HEK293 (cell line): ENCODE data around the gene RAB9A.

Experiments used
- ELK4 ChIP-seq: IDR thresholded peaks from 2 replicates; pipeline ENCODE4 v1.6.1; 2011; ENCODE audit warnings: mild to moderate bottlenecking, low read depth, low read length, borderline replicate concordance
- MEIS1 ChIP-seq: sonication (generic); formaldehyde crosslinking; IDR thresholded peaks from 2 replicates; pipeline ENCODE4 v1.8.1; 2022; ENCODE audit warnings: missing genetic modification reagents, mild to moderate bottlenecking, borderline replicate concordance
- MZF1 ChIP-seq: fragments of 450-650 bp; formaldehyde crosslinking; IDR thresholded peaks from 2 replicates; pipeline ENCODE4 v1.5.1; 2017; ENCODE audit warnings: missing biosample characterization, missing genetic modification characterization, borderline replicate concordance
- SP7 ChIP-seq: fragments of 450-650 bp; formaldehyde crosslinking; IDR thresholded peaks from 2 replicates; pipeline ENCODE4 v1.5.1; 2016; ENCODE audit warnings: missing biosample characterization, missing genetic modification characterization
- ZBTB7A ChIP-seq: fragments of 450-650 bp; formaldehyde crosslinking; IDR thresholded peaks from 2 replicates; pipeline ENCODE4 v1.5.1; 2016; ENCODE audit warnings: low read depth, missing biosample characterization, missing genetic modification characterization
- ZNF10 ChIP-seq: fragments of 450-650 bp; formaldehyde crosslinking; IDR thresholded peaks from 2 replicates; pipeline ENCODE4 v1.5.1; 2017; ENCODE audit warnings: missing biosample characterization, missing genetic modification characterization
- ZNF140 ChIP-seq: fragments of 450-650 bp; formaldehyde crosslinking; IDR thresholded peaks from 2 replicates; pipeline ENCODE4 v1.5.1; 2016; ENCODE audit warnings: missing biosample characterization, missing genetic modification characterization
- ZNF146 ChIP-seq: fragments of 450-650 bp; formaldehyde crosslinking; IDR thresholded peaks from 2 replicates; pipeline ENCODE4 v1.5.1; 2016; ENCODE audit warnings: missing biosample characterization, missing genetic modification characterization
- ZNF155 ChIP-seq: fragments of 450-650 bp; formaldehyde crosslinking; IDR thresholded peaks from 2 replicates; pipeline ENCODE4 v1.5.1; 2016; ENCODE audit warnings: missing biosample characterization, missing genetic modification characterization
- ZNF169 ChIP-seq: fragments of 450-650 bp; formaldehyde crosslinking; IDR thresholded peaks from 2 replicates; pipeline ENCODE4 v1.5.1; 2016; ENCODE audit warnings: missing biosample characterization, missing genetic modification characterization
- ZNF2 ChIP-seq: fragments of 450-650 bp; formaldehyde crosslinking; IDR thresholded peaks from 2 replicates; pipeline ENCODE4 v1.5.1; 2016; ENCODE audit warnings: missing biosample characterization, missing genetic modification characterization
- ZNF248 ChIP-seq: fragments of 450-650 bp; formaldehyde crosslinking; IDR thresholded peaks from 2 replicates; pipeline ENCODE4 v1.5.1; 2017; ENCODE audit warnings: missing biosample characterization, missing genetic modification characterization
- ZNF391 ChIP-seq: fragments of 450-650 bp; formaldehyde crosslinking; IDR thresholded peaks from 2 replicates; pipeline ENCODE4 v1.5.1; 2016; ENCODE audit warnings: low read depth, missing biosample characterization, missing genetic modification characterization, borderline replicate concordance
- ZNF473 ChIP-seq: fragments of 450-650 bp; formaldehyde crosslinking; IDR thresholded peaks from 2 replicates; pipeline ENCODE4 v1.5.1; 2017; ENCODE audit warnings: missing biosample characterization, missing genetic modification characterization
- ZNF514 ChIP-seq: fragments of 450-650 bp; formaldehyde crosslinking; IDR thresholded peaks from 2 replicates; pipeline ENCODE4 v1.5.1; 2016; ENCODE audit warnings: missing biosample characterization, missing genetic modification characterization
- ZNF555 ChIP-seq: fragments of 450-650 bp; formaldehyde crosslinking; conservative IDR thresholded peaks from 2 replicates; pipeline ENCODE4 v1.5.1; 2017; ENCODE audit warnings: missing biosample characterization, mild to moderate bottlenecking, missing genetic modification characterization, inconsistent platforms
- ZNF560 ChIP-seq: fragments of 450-650 bp; formaldehyde crosslinking; IDR thresholded peaks from 2 replicates; pipeline ENCODE4 v1.5.1; 2017; ENCODE audit warnings: missing biosample characterization, missing genetic modification characterization, borderline replicate concordance
- ZNF621 ChIP-seq: fragments of 450-650 bp; formaldehyde crosslinking; IDR thresholded peaks from 2 replicates; pipeline ENCODE4 v1.5.1; 2017; ENCODE audit warnings: missing biosample characterization, missing genetic modification characterization
- ZNF624 ChIP-seq: fragments of 450-650 bp; formaldehyde crosslinking; IDR thresholded peaks from 2 replicates; pipeline ENCODE4 v1.5.1; 2017; ENCODE audit warnings: missing biosample characterization, missing genetic modification characterization
- ZNF626 ChIP-seq: fragments of 450-650 bp; sonication (Bioruptor Pico); formaldehyde crosslinking; IDR thresholded peaks from 2 replicates; pipeline ENCODE4 v1.5.1; 2018; ENCODE audit warnings: missing biosample characterization, missing genetic modification characterization, inconsistent platforms
- ZNF658 ChIP-seq: fragments of 450-650 bp; formaldehyde crosslinking; IDR thresholded peaks from 2 replicates; pipeline ENCODE4; 2016; ENCODE audit warnings: missing biosample characterization, missing genetic modification characterization
- ZNF664 ChIP-seq: fragments of 450-650 bp; formaldehyde crosslinking; IDR thresholded peaks from 2 replicates; pipeline ENCODE4 v1.5.1; 2016; ENCODE audit warnings: missing biosample characterization, missing genetic modification characterization
- ZNF670 ChIP-seq: fragments of 450-650 bp; formaldehyde crosslinking; IDR thresholded peaks from 2 replicates; pipeline ENCODE4 v1.5.1; 2016; ENCODE audit warnings: missing biosample characterization, missing genetic modification characterization, low read depth
- ZNF692 ChIP-seq: fragments of 450-650 bp; formaldehyde crosslinking; IDR thresholded peaks from 2 replicates; pipeline ENCODE4 v1.5.1; 2016; ENCODE audit warnings: missing biosample characterization, missing genetic modification characterization
- ZNF792 ChIP-seq: fragments of 450-650 bp; formaldehyde crosslinking; IDR thresholded peaks from 2 replicates; pipeline ENCODE4 v1.5.1; 2016; ENCODE audit warnings: missing biosample characterization, missing genetic modification characterization
- ZNF843 ChIP-seq: fragments of 450-650 bp; formaldehyde crosslinking; IDR thresholded peaks from 2 replicates; pipeline ENCODE4 v1.5.1; 2016; ENCODE audit warnings: missing biosample characterization, missing genetic modification characterization
- ZSCAN5A ChIP-seq: fragments of 450-650 bp; formaldehyde crosslinking; IDR thresholded peaks from 2 replicates; pipeline ENCODE4 v1.5.1; 2016; ENCODE audit warnings: missing biosample characterization, missing genetic modification characterization
- TF ChIP-seq, protein P1 (sequence below): fragments of 450-650 bp; IDR thresholded peaks from 2 replicates; pipeline ENCODE4 v1.5.1; 2018; ENCODE audit warnings: missing biosample characterization, missing genetic modification characterization
- TF ChIP-seq, protein P2 (sequence below): fragments of 450-650 bp; formaldehyde crosslinking; IDR thresholded peaks from 2 replicates; pipeline ENCODE4 v1.5.1; 2016; ENCODE audit warnings: missing biosample characterization, missing genetic modification characterization
- TF ChIP-seq, protein P3 (sequence below): fragments of 450-650 bp; formaldehyde crosslinking; IDR thresholded peaks from 2 replicates; pipeline ENCODE4 v1.5.1; 2016; ENCODE audit warnings: missing biosample characterization, missing genetic modification characterization

Gene RAB9A

DNA sequence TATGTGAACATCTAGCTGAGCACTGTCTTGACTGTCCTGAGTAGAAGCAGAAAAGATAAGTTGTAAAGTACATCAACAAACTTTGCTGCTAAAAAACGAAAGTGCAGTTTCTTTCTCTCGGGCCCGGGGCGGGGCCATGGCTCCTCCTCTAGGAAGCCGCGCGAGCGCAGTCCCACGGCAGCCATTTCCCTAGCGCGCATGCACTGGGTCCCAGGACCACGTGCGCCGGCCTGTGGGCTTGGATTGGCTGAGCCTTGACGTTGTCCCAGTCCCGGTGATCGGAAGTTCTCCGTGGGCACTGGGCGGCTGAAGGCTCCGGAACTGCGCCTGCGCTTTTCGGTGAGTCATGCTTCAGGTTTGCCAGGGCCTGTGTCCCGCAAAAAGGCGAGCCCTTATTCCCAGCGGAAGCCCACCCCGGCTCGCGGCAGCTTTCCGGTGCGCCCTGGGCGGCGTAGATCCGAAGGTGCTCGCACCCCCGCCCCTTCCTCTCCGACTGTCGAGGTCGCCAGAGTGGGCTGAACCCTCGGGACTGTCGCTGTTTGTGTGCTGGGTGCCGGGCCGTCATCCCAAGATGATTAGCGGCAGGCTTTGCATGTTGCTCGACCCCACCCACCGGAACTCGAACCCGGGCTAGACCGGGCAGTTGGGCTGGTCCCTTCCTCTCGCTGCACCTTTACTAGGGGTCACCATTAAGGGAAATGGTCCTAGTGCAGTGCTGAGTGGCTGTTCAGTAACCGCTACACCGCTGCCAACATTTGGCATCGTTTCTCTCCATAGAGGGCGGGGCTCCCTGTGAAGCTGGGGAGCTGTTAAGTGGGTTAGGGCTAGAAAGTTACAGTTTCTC, 35.9 kb upstream of the RAB9A start, which contains the start of gene TCEANC (continued):
- no peak; the same call in 1 of the 2 replicates for TF ChIP-seq ZNF555 (tag by site-specific recombination)
- TF ChIP-seq ZNF664 (tag by site-specific recombination) = no peak
- no peak for TF ChIP-seq ZSCAN5A (tag by site-specific recombination)
- TF ChIP-seq MEIS1 = no peak
- TF ChIP-seq, protein P1, sequence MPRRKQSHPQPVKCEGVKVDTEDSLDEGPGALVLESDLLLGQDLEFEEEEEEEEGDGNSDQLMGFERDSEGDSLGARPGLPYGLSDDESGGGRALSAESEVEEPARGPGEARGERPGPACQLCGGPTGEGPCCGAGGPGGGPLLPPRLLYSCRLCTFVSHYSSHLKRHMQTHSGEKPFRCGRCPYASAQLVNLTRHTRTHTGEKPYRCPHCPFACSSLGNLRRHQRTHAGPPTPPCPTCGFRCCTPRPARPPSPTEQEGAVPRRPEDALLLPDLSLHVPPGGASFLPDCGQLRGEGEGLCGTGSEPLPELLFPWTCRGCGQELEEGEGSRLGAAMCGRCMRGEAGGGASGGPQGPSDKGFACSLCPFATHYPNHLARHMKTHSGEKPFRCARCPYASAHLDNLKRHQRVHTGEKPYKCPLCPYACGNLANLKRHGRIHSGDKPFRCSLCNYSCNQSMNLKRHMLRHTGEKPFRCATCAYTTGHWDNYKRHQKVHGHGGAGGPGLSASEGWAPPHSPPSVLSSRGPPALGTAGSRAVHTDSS (tag by site-specific recombination) = no peak
- TF ChIP-seq ZNF514 (tag by site-specific recombination) = no peak
- no peak for TF ChIP-seq ZNF140 (tag by site-specific recombination)
- TF ChIP-seq ZNF670 (tag by site-specific recombination) = no peak
- no peak for TF ChIP-seq ZNF248 (tag by site-specific recombination)
- TF ChIP-seq ZNF843 (tag by site-specific recombination) = peak; percentile 43
- no peak for TF ChIP-seq ZNF155 (tag by site-specific recombination)
- TF ChIP-seq, protein P2, sequence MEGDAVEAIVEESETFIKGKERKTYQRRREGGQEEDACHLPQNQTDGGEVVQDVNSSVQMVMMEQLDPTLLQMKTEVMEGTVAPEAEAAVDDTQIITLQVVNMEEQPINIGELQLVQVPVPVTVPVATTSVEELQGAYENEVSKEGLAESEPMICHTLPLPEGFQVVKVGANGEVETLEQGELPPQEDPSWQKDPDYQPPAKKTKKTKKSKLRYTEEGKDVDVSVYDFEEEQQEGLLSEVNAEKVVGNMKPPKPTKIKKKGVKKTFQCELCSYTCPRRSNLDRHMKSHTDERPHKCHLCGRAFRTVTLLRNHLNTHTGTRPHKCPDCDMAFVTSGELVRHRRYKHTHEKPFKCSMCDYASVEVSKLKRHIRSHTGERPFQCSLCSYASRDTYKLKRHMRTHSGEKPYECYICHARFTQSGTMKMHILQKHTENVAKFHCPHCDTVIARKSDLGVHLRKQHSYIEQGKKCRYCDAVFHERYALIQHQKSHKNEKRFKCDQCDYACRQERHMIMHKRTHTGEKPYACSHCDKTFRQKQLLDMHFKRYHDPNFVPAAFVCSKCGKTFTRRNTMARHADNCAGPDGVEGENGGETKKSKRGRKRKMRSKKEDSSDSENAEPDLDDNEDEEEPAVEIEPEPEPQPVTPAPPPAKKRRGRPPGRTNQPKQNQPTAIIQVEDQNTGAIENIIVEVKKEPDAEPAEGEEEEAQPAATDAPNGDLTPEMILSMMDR (tag by site-specific recombination) = no peak; the same call in 1 of the 2 replicates
- TF ChIP-seq ZNF792 = no peak
- TF ChIP-seq ZNF2 (tag by site-specific recombination) = peak; percentile 59; the same call in 1 of the 2 replicates
- TF ChIP-seq ZBTB7A (tag by site-specific recombination) = no peak
- no peak for TF ChIP-seq ZNF560 (tag by site-specific recombination)
- TF ChIP-seq ZNF146 (tag by site-specific recombination) = no peak
- TF ChIP-seq ELK4 = peak; percentile 57; the same call in 1 of the 2 replicates
- no peak for TF ChIP-seq ZNF391 (tag by site-specific recombination)
- TF ChIP-seq ZNF10 = 0 out of 2 replicates have a peak, but pooled peaks have one; percentile 21
- TF ChIP-seq ZNF621 (tag by site-specific recombination) = no peak
- TF ChIP-seq ZNF624 = no peak
- TF ChIP-seq ZNF626 = no peak
- TF ChIP-seq ZNF169 = no peak
- TF ChIP-seq, protein P3, sequence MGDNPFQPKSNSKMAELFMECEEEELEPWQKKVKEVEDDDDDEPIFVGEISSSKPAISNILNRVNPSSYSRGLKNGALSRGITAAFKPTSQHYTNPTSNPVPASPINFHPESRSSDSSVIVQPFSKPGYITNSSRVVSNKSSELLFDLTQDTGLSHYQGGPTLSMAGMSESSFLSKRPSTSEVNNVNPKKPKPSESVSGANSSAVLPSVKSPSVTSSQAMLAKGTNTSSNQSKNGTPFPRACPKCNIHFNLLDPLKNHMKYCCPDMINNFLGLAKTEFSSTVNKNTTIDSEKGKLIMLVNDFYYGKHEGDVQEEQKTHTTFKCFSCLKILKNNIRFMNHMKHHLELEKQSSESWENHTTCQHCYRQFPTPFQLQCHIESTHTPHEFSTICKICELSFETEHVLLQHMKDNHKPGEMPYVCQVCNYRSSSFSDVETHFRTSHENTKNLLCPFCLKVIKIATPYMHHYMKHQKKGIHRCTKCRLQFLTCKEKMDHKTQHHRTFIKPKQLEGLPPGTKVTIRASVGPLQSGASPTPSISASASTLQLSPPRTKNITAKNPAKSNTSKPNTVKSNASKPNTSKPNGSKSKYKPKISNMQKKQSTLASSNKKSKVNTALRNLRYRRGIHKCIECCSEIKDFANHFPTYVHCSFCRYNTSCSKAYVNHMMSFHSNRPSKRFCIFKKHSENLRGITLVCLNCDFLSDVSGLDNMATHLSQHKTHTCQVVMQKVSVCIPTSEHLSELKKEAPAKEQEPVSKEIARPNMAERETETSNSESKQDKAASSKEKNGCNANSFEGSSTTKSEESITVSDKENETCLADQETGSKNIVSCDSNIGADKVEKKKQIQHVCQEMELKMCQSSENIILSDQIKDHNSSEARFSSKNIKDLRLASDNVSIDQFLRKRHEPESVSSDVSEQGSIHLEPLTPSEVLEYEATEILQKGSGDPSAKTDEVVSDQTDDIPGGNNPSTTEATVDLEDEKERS = no peak
- peak; percentile 81 for TF ChIP-seq ZNF692 (tag by site-specific recombination)
- no peak for TF ChIP-seq ZNF658 (tag by site-specific recombination)
- no peak for TF ChIP-seq MZF1 (tag by site-specific recombination)
- no peak for TF ChIP-seq ZNF473 (tag by site-specific recombination)
- peak; percentile 95 for TF ChIP-seq SP7
